Liver (tissue), 9 donors: ENCODE results near the gene SEM1. TPM values are rescaled to one million over a fixed set of nuclear protein-coding genes. Genes with fewer than 3 reads are reported as not detected.

Source experiments
- DNase-seq: peaks from one replicate; pipeline ENCODE4 v3.0.0-alpha.2; 2017; ENCODE audit warnings: low spot score
- H3K27ac ChIP-seq, 2 donors: one replicate each; pipeline ENCODE4 v1.7.0; 2013; ENCODE audit warnings: inconsistent platforms in 2 of 2, low read length in 2 of 2, control low read depth in 1 of 2, low read depth in 1 of 2, mild to moderate bottlenecking in 1 of 2
- H3K27me3 ChIP-seq, 4 donors: one replicate each; pipeline versions ENCODE4 v1.6.1 to v1.7.0; 2013; ENCODE audit warnings: low read length in 3 of 4, inconsistent platforms in 1 of 4, mild to moderate bottlenecking in 1 of 4, moderate library complexity in 1 of 4; ENCODE audit not compliant: control insufficient read depth in 4 of 4, insufficient read depth in 4 of 4
- H3K36me3 ChIP-seq, 4 donors: one replicate each; pipeline versions ENCODE4 v1.6.1 to v1.7.0; 2013; ENCODE audit warnings: low read length in 3 of 4, mild to moderate bottlenecking in 3 of 4, low read depth in 1 of 4, moderate library complexity in 1 of 4; ENCODE audit not compliant: control insufficient read depth in 4 of 4, insufficient read depth in 3 of 4
- H3K4me1 ChIP-seq, 4 donors: one replicate each; pipeline versions ENCODE4 v1.6.1 to v1.7.0; 2013; ENCODE audit warnings: low read length in 3 of 4, mild to moderate bottlenecking in 3 of 4, moderate library complexity in 1 of 4; ENCODE audit not compliant: control insufficient read depth in 4 of 4, insufficient read depth in 4 of 4
- H3K4me3 ChIP-seq, 3 donors: one replicate each; pipeline versions ENCODE4 v1.6.1 to v1.7.0; 2013; ENCODE audit warnings: low read length in 3 of 3, control low read depth in 1 of 3, low read depth in 1 of 3, mild to moderate bottlenecking in 1 of 3
- H3K9ac ChIP-seq, 2 donors: one replicate each; pipeline ENCODE4 v1.7.0; 2013; ENCODE audit warnings: low read length in 2 of 2, mild to moderate bottlenecking in 2 of 2, moderate library complexity in 2 of 2, control low read depth in 1 of 2, low read depth in 1 of 2
- H3K9me3 ChIP-seq, 4 donors: one replicate each; pipeline versions ENCODE4 v1.6.1 to v1.7.0; 2013; ENCODE audit warnings: low read length in 3 of 4; ENCODE audit not compliant: control insufficient read depth in 4 of 4
- EGR1 ChIP-seq, 2 donors: IDR thresholded peaks; 2 replicates each; pipeline ENCODE4 v1.6.1; 2016 to 2018; ENCODE audit warnings: antibody characterized with exemption in 2 of 2, low read depth in 2 of 2
- FOXA1 ChIP-seq: IDR thresholded peaks from 2 replicates; pipeline ENCODE4 v1.6.1; 2016; ENCODE audit warnings: antibody characterized with exemption
- FOXA2 ChIP-seq: IDR thresholded peaks from 2 replicates; pipeline ENCODE4 v1.6.1; 2016; ENCODE audit warnings: antibody characterized with exemption
- GABPA ChIP-seq, 2 donors: IDR thresholded peaks in 1 of 2; conservative IDR thresholded peaks in 1 of 2; 2 replicates each; pipeline ENCODE4 v1.6.1; 2016; ENCODE audit warnings: antibody characterized with exemption in 2 of 2, mild to moderate bottlenecking in 1 of 2, moderate library complexity in 1 of 2
- HNF4A ChIP-seq, 2 donors: conservative IDR thresholded peaks; 2 replicates each; pipeline ENCODE4 v1.6.1; 2016; ENCODE audit warnings: antibody characterized with exemption in 2 of 2, mild to moderate bottlenecking in 2 of 2
- HNF4G ChIP-seq: IDR thresholded peaks from 2 replicates; pipeline ENCODE4 v1.6.1; 2016; ENCODE audit warnings: antibody characterized with exemption
- JUND ChIP-seq, 2 donors: IDR thresholded peaks; 2 replicates each; pipeline ENCODE4 v1.6.1; 2016; ENCODE audit warnings: antibody characterized with exemption in 2 of 2
- NR2F2 ChIP-seq: IDR thresholded peaks from 2 replicates; pipeline ENCODE4 v1.6.1; 2016; ENCODE audit warnings: antibody characterized with exemption
- RAD21 ChIP-seq, 2 donors: IDR thresholded peaks; 2 replicates each; pipeline ENCODE4 v1.6.1; 2016; ENCODE audit warnings: antibody characterized with exemption in 2 of 2, mild to moderate bottlenecking in 2 of 2
- RXRA ChIP-seq, 2 donors: IDR thresholded peaks; 2 replicates each; pipeline ENCODE4 v1.6.1; 2017 to 2018; ENCODE audit warnings: antibody characterized with exemption in 2 of 2, mild to moderate bottlenecking in 1 of 2
- SP1 ChIP-seq: IDR thresholded peaks from 2 replicates; pipeline ENCODE4 v1.6.1; 2018; ENCODE audit warnings: antibody characterized with exemption, mild to moderate bottlenecking
- TAF1 ChIP-seq: conservative IDR thresholded peaks from 2 replicates; pipeline ENCODE4 v1.6.1; 2016; ENCODE audit warnings: antibody characterized with exemption, mild to moderate bottlenecking
- YY1 ChIP-seq: IDR thresholded peaks from 2 replicates; pipeline ENCODE4 v1.6.1; 2016; ENCODE audit warnings: antibody characterized with exemption, mild to moderate bottlenecking
- WGBS: extraction: QIAGEN DNeasy Blood & Tissue Kit; methylation state at CpG from one replicate; pipeline ENCODE4 v1.1.7; 2013; 5-methylcytosine and 5-hydroxymethylcytosine counted together
- polyA plus RNA-seq, 2 donors: library from polyadenylated mRNA; stranded (reverse) in 1 of 2; unstranded in 1 of 2; fragments of 200-250 nt in 1 of 2; fragments of >200 nt in 1 of 2; fragmentation: Nextera tagmentation in 1 of 2; extraction: Ambion mirVana in 1 of 2; gene quantifications; one replicate each; pipeline versions ENCODE4 v1.2.1 to v1.2.3, GENCODE V29; 2013 to 2015
- total RNA-seq, 2 donors: library from RNA; depleted of rRNA; stranded (reverse); fragments of >200 nt; gene quantifications; one replicate each; pipeline ENCODE4 v1.2.3, GENCODE V29; 2014
- TF ChIP-seq, protein P1 (sequence below): fragments of 150-350 bp; IDR thresholded peaks from 2 replicates; pipeline ENCODE4 v1.5.1; 2017; ENCODE audit warnings: improper control_type of control experiment, low read depth, low read length; ENCODE audit not compliant: missing input control
- TF ChIP-seq, protein P2 (sequence below): IDR thresholded peaks from 2 replicates; pipeline ENCODE4 v1.6.1; 2016; ENCODE audit warnings: antibody characterized with exemption
- TF ChIP-seq, protein P3 (sequence below): IDR thresholded peaks from 2 replicates; pipeline ENCODE4 v1.6.1; 2016; ENCODE audit warnings: antibody characterized with exemption
- TF ChIP-seq, protein P4 (sequence below): IDR thresholded peaks from 2 replicates; pipeline ENCODE4 v1.6.1; 2016; ENCODE audit warnings: antibody characterized with exemption
- TF ChIP-seq, protein P5 (sequence below): IDR thresholded peaks from 2 replicates; pipeline ENCODE4 v1.6.1; 2016; ENCODE audit warnings: antibody characterized with exemption, mild to moderate bottlenecking
- donor health status: healthy.
- donor health status: healthy.
- donor health status: healthy.
- donor health status: healthy.
- donor health status: healthy.

Gene SEM1
- total and polyA plus RNA-seq, 4 donors = 21.1 to 325 (median 52.7) TPM

DNA sequence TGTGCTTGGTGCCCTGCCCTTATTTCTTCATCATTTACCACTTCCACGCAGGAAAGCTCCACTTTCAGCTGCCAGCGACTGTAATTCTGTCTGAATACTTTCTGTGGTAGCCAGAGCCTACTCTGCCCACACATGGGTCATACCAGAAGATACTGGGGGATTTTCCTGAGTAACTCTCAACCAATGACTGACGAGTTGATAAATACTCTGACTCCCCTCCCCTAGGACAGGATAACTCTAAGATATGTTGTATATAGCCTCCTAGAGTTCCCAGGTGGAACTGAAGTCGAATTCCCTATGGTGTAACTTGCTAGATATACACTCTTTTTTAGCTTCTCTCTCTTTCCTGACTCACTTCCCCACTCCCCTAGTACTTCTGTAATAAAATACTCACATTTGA is 29.8 kb downstream of the SEM1 start:
- no peak overlapping the region for H3K9ac ChIP-seq
- H3K4me3 ChIP-seq = no peak overlapping the region
- no peaks in the 10 kb centered on the region for H3K27me3 ChIP-seq
- 90% methylated on average over 4 of the region's 4 CpGs for WGBS
- H3K4me1 ChIP-seq = no peaks in the 10 kb centered on the region
- no peaks in the 10 kb centered on the region for H3K36me3 ChIP-seq
- H3K9me3 ChIP-seq = no peaks in the 10 kb centered on the region
- TF ChIP-seq, protein P1, sequence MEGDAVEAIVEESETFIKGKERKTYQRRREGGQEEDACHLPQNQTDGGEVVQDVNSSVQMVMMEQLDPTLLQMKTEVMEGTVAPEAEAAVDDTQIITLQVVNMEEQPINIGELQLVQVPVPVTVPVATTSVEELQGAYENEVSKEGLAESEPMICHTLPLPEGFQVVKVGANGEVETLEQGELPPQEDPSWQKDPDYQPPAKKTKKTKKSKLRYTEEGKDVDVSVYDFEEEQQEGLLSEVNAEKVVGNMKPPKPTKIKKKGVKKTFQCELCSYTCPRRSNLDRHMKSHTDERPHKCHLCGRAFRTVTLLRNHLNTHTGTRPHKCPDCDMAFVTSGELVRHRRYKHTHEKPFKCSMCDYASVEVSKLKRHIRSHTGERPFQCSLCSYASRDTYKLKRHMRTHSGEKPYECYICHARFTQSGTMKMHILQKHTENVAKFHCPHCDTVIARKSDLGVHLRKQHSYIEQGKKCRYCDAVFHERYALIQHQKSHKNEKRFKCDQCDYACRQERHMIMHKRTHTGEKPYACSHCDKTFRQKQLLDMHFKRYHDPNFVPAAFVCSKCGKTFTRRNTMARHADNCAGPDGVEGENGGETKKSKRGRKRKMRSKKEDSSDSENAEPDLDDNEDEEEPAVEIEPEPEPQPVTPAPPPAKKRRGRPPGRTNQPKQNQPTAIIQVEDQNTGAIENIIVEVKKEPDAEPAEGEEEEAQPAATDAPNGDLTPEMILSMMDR = no peak
- TF ChIP-seq HNF4A (conservative IDR thresholded peaks at IDR 0.05) (no peak), YY1 (no peak), FOXA1 (no peak), GABPA (IDR thresholded peaks at IDR 0.05 in 1 of 2, conservative IDR thresholded peaks at IDR 0.05 in 1 of 2) (no peak), FOXA2 (no peak), SP1 (no peak)
- TF ChIP-seq, protein P2, sequence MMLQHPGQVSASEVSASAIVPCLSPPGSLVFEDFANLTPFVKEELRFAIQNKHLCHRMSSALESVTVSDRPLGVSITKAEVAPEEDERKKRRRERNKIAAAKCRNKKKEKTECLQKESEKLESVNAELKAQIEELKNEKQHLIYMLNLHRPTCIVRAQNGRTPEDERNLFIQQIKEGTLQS = peak; percentile 26
- H3K27ac ChIP-seq = no peak overlapping the region
- no peak for DNase-seq

DNA sequence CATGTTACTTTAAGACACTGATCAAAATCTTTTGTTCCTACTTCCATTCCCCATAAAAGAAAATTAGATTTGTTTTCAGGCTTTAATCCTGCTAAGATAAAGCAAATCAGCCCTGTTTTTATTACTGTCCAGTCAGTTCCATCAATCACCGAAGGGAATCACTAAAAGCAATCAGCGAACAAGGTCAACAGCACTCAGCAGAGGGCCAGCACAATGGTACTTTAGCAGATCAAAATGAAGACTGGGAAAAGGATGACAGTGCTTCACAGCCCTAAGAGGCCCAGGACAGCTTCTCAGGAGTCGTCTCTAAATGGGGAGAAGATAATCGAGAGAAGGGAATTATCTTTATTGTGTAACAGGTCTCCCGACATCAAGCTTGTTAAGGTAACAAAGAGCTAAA is 32.7 kb downstream of the SEM1 start:
- Histone ChIP-seq H3K4me3 (no peak overlapping the region), H3K4me1 (peaks cover 0 to 4% (median 0%) of the 10 kb centered on the region in 4 donors), H3K9ac (no peak overlapping the region), H3K36me3 (peaks cover 0 to 4% (median 0%) of the 10 kb centered on the region in 4 donors), H3K27me3 (no peaks in the 10 kb centered on the region), H3K9me3 (no peaks in the 10 kb centered on the region), H3K27ac (no peak overlapping the region)
- TF ChIP-seq HNF4A (conservative IDR thresholded peaks at IDR 0.05) (no peak), FOXA2 (no peak), EGR1 (IDR thresholded peaks at IDR 0.05; ENCODE audit: low read depth in 2 of 2) (no peak), FOXA1 (no peak), HNF4G (no peak), GABPA (IDR thresholded peaks at IDR 0.05 in 1 of 2, conservative IDR thresholded peaks at IDR 0.05 in 1 of 2) (no peak), YY1 (no peak), RXRA (IDR thresholded peaks at IDR 0.05) (no peak), NR2F2 (no peak), JUND (IDR thresholded peaks at IDR 0.05) (no peak), SP1 (no peak), TAF1 (no peak), RAD21 (IDR thresholded peaks at IDR 0.05) (no peak)
- TF ChIP-seq, protein P2 = no peak
- TF ChIP-seq, protein P1 = no peak
- TF ChIP-seq, protein P3, sequence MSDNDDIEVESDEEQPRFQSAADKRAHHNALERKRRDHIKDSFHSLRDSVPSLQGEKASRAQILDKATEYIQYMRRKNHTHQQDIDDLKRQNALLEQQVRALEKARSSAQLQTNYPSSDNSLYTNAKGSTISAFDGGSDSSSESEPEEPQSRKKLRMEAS = no peak
- TF ChIP-seq, protein P4, sequence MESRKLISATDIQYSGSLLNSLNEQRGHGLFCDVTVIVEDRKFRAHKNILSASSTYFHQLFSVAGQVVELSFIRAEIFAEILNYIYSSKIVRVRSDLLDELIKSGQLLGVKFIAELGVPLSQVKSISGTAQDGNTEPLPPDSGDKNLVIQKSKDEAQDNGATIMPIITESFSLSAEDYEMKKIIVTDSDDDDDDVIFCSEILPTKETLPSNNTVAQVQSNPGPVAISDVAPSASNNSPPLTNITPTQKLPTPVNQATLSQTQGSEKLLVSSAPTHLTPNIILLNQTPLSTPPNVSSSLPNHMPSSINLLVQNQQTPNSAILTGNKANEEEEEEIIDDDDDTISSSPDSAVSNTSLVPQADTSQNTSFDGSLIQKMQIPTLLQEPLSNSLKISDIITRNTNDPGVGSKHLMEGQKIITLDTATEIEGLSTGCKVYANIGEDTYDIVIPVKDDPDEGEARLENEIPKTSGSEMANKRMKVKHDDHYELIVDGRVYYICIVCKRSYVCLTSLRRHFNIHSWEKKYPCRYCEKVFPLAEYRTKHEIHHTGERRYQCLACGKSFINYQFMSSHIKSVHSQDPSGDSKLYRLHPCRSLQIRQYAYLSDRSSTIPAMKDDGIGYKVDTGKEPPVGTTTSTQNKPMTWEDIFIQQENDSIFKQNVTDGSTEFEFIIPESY = no peak
- TF ChIP-seq, protein P5, sequence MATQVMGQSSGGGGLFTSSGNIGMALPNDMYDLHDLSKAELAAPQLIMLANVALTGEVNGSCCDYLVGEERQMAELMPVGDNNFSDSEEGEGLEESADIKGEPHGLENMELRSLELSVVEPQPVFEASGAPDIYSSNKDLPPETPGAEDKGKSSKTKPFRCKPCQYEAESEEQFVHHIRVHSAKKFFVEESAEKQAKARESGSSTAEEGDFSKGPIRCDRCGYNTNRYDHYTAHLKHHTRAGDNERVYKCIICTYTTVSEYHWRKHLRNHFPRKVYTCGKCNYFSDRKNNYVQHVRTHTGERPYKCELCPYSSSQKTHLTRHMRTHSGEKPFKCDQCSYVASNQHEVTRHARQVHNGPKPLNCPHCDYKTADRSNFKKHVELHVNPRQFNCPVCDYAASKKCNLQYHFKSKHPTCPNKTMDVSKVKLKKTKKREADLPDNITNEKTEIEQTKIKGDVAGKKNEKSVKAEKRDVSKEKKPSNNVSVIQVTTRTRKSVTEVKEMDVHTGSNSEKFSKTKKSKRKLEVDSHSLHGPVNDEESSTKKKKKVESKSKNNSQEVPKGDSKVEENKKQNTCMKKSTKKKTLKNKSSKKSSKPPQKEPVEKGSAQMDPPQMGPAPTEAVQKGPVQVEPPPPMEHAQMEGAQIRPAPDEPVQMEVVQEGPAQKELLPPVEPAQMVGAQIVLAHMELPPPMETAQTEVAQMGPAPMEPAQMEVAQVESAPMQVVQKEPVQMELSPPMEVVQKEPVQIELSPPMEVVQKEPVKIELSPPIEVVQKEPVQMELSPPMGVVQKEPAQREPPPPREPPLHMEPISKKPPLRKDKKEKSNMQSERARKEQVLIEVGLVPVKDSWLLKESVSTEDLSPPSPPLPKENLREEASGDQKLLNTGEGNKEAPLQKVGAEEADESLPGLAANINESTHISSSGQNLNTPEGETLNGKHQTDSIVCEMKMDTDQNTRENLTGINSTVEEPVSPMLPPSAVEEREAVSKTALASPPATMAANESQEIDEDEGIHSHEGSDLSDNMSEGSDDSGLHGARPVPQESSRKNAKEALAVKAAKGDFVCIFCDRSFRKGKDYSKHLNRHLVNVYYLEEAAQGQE = no peak
- DNase-seq = no peak
- WGBS = 94% methylated on average over 5 of the region's 5 CpGs
